Transverse colon (tissue), 4 donors: ENCODE measurements around the gene IRGQ.

Experiments used
- CTCF ChIP-seq, 5 experiments: fragments of 200-600 bp in 3 of 5; fragments of 450-650 bp in 2 of 5; sonication (generic) in 3 of 5; IDR thresholded peaks; 1 replicate in 2 of 5; 2 replicates in 3 of 5; pipeline ENCODE4 v1.5.1; 2016 to 2017; ENCODE audit warnings: antibody characterized with exemption in 5 of 5, inconsistent platforms in 3 of 5, mild to moderate bottlenecking in 2 of 5, moderate library complexity in 1 of 5
- EP300 ChIP-seq: sonication (generic); formaldehyde crosslinking; IDR thresholded peaks from one replicate; pipeline ENCODE4 v1.6.1; 2017; ENCODE audit warnings: antibody characterized with exemption, low read depth
- POLR2A ChIP-seq: fragments of 450-650 bp; IDR thresholded peaks from one replicate; pipeline ENCODE4 v1.6.1; 2016; ENCODE audit warnings: antibody characterized with exemption, mild to moderate bottlenecking, moderate library complexity
- POLR2AphosphoS5 ChIP-seq, 3 donors: sonication (generic); formaldehyde crosslinking; IDR thresholded peaks; one replicate each; pipeline ENCODE4 v1.6.1; 2016; ENCODE audit warnings: antibody characterized with exemption in 3 of 3

GRCh38 chr19:43586346-43586745, 9.6 kb downstream of the IRGQ start:
- TF ChIP-seq POLR2A, result no peak
- no peak for TF ChIP-seq CTCF (IDR thresholded peaks at IDR 0.05)
- TF ChIP-seq POLR2AphosphoS5 (IDR thresholded peaks at IDR 0.05), result no peak
- no peak for TF ChIP-seq EP300
